NCI-H345 (cell line): ENCODE data around the gene MYMX.
"Not testable (repeated sequence)": the region's sequence is repeated elsewhere in the genome, so short reads cannot be mapped to it uniquely, and the experiment has no call there.

Source experiments
- DNase-seq: peaks from one replicate; lab custom pipeline; 2025; lab: John Stamatoyannopoulos, UW

MYMX gene

DNA sequence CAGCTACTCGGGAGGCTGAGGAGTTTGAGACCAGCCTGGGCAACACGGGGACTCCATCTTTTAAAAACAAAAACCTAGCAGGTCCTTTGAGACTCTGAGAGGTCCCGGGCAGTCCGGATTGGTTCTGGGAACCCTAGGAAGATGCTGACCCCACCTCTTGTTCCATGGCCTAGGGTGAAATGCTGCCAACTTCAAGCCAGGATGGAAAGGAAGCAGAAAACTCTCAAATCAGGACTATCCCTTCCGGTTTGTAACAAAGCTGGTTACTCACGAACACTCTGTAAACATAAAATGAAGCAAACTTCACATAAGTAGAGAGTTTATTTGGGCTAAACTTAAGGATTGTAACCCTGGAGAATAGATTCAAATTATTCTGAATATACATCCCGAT, 30.1 kb upstream of the MYMX start:
- DNase-seq: no peak

- DNase-seq: no peak
These were observed 27.9 kb upstream of the MYMX start for GRCh38 chr6:44188819-44189218.

DNA sequence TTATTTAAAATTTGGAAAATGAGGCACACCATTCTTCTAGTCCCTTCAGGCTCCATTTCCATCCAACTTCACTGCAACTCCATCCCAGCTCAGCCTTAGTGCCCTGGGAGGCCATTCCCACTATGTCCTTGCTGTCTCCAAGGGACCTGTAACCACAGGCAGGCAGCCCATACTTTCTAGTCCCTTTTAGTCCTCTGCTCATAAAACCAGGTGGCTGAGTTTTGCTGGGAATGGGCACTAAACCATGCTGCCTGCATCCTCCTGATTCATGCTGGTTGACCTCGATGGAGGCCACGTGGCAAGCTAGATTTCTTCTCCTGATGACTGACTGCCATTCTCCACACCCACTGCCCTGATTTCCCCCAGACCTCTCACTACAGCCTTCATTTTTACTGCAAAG, 27.5 kb upstream of the MYMX start:
- DNase-seq: no peak

DNA sequence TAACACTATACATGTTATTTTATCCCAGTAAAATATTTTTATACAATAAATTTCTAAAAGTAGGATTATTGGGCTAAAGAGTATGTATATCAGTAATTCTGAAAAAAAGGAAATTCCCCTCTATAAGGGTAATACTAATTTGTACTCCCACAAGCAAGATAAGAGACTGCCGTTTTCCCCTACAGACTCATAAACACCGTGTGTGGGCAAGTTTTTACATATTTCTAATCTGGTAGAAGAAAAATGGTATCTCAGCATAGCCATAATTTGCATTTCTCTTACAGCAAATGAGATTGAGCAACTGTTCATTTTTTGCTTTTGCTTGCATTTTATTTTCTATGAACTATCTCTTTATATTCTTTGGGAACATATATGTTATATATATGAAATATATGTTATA, 26.0 kb upstream of the MYMX start:
- no peak for DNase-seq

- DNase-seq: no peak
These were observed 24.2 kb upstream of the MYMX start for GRCh38 chr6:44192428-44193041.

DNA sequence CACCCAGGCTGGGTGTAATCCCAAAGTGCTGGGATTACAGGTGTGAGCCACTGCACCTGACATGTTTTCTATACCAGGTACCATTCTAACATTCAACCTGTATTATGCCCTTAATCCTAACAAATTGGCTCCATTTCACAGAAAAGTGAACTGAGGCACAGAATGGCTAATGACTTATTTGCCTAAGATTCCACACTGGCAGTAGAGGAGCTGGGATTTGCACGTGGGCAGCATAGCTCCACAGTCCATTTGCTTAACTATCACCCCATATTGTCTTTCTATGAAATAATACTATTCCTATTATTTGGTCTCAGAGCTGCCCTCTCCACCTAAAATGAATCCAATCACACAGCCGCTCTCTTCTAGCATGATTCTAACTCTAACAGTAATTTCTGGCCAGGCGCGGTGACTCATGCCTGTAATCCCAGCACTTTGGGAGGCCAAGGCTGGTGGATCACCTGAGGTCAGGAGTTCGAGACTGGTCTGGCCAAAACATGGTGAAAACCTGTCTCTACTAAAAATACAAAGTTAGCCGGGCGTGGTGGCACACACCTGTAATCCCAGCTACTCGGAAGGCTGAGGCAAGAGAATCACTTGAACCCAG, 23.3 kb upstream of the MYMX start:
- DNase-seq: no peak

DNA sequence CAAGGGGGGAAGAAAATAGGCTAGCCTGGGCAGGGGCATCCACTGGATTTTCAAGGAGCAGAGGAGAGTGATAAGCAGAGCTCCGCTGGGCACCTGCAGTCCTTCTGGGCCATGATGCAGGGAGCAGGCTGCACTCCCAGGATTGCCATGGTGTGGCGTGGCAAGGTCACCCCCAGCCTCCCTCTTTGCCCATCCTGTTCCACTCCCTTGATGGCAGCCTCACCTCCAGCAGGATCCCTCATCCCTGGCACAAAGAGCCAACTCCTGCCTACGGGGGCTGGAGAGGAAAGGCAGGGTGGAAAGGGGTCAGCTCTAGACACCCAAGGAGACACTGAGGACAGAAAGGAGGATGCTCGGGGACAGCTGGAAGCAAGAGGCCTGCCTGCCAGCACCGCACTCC, 22.4 kb upstream of the MYMX start:
- DNase-seq: no peak

GRCh38 chr6:44196351-44196750, 20.4 kb upstream of the MYMX start:
- DNase-seq: not testable (repeated sequence)

DNA sequence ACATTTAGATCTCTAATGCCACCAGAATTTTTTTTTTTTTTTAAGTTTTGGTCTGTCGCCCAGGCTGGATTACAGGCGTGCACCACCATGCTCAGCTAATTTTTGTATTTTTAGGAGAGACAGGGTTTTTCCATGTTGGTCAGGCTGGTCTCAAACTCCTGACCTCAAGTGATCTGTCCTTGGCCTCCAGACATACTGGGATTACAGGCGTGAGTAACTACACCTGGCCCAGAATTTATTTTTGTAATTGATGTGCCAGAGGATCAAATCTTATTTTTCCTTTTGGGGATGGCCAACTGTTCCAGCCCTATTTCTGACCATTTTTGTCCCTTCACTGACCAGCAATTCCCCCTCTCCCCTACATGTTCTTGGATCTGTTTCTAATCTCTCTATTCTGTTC, 18.0 kb upstream of the MYMX start:
- no peak for DNase-seq

DNA sequence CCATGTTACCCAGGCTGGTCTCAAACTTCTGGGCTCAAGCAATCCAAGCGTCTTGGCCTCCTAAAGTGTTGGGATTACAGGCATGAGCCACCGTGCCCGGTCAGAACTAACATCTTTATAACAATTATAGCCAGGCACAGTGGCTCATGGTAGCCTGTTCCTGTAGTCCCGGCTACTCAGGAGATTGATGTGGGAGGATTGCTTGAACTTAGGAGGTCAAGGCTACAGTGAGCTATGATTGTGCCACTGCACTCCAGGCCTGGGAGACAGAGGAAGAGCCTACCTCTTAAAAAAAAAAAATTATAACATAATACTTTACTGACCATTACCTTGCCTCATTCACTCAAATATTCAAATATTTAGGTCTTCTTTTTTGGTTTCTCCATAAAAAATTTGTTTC, 16.8 kb upstream of the MYMX start:
- no peak for DNase-seq

- no peak for DNase-seq
These were observed 15.5 kb upstream of the MYMX start for GRCh38 chr6:44201200-44201599.

GRCh38 chr6:44201638-44202303, 15.0 kb upstream of the MYMX start:
- no peak for DNase-seq

- no peak for DNase-seq
These were observed 14.3 kb upstream of the MYMX start for GRCh38 chr6:44202332-44202971.

- no peak for DNase-seq
These were observed 13.6 kb upstream of the MYMX start for GRCh38 chr6:44202972-44203750.

DNA sequence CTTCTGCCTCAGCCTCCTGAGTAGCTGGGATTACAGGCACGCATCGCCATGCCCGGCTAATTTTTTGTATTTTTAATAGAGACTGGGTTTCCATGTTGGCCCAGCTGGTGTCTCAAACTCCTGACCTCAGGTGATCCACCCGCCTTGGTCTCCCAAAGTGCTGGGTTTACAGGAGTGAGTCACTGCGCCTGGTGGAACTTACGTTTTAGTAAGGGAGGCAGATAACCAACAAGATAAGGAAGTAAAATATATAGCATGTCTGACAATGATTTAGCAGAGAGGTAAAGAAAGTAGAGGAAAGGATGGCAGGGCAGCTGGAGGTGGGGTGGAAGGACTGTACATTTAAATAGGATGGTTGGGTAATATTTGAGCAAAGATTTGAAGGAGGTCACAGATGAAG, 12.8 kb upstream of the MYMX start:
- no peak for DNase-seq

DNA sequence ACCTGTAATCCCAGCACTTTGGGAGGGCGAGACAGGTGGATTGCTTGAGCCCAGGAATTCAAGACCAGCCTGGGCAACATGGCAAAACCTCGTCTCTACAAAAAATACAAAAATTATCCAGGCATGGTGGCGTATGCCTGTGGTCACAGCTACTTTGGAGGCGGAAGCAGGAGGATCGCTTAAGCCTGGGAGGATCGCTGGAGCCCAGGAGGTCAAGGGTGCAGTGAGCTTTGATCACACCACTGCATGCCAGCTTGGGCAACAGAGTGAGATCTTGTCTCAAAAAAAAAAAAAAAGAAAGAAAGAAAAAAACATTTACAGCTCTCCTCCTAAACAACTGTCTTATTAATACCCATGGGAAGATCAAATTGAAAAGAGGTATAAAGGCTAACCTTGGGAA, 8.8 kb upstream of the MYMX start:
- no peak for DNase-seq

DNA sequence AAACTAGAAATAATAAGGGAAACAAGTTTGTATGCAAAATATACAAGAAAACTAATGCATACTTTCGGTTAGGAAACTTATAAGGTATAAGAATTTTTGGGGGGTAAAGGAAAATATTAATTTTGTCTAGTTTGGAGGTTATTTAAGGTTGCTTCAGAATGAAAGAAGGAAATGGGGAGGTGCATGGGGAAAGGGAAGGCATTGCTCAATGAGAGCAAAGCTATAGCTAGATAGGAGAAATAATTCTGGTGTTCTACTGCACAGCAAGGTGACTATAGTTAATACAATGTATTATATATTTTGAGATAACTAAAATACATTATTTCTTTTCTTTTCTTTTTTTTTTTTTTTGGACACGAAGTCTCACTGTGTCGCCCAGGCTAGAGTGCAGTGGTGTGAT, 5.4 kb upstream of the MYMX start:
- no peak for DNase-seq

DNA sequence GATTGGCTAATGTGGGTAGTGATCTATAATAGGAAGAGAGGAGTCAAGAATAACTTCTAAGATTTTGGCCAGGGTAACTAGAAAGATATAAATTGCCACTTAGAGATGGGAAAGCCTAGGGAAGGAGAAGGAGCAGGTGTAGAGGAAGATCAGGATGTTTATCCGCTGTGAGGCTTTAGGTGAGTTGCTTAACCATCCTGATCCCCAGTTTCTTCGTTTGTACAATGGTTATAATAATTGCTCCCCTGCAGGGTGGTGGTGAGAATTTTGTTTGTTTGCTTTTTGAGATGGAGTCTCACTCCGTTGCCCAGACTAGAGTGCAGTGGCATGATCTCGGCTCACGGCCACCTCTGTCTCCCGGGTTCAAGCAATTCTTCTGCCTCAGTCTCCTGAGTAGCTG, 2.4 kb upstream of the MYMX start:
- DNase-seq: no peak

- no peak for DNase-seq
These were observed 812 bp downstream of the MYMX start for GRCh38 chr6:44217332-44218143.

DNA sequence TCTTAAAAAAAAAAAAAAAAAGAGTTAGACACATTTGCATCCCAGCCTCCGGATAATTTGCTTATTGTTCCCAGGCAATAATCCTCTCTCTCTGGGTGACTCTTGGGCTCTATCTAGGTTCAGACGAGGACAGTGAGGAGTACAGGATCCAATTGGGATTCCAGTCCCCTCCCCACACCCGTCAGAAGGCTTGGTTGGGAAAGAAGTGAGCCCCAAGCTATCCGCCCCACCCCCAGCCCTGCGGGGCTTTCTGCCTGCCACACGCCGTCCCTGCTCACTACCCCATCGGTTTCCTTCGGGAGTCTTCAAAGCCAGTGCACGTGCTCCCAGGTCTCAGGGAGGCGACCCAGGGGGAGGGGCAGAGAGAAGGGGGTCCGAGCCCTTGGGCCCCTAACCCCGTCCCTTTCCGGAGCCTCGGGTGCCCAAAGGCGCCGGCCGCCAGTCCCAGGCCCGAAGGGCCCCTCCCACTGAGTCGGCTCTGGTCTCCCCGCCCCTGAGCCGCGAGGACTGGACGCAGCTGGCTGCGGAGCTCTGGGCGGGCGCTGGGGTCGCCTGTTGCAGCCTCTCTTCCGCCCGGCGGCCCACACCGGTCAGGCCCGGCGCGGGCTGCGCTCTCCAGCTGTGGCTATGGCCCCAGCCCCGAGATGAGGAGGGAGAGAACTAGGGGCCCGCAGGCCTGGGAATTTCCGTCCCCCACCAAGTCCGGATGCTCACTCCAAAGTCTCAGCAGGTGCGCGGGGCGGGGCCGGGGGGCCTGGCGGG, 2.5 kb downstream of the MYMX start:
- peak; percentile 48 for DNase-seq
